ENCODE data around the gene CTSW. TPM values are rescaled to one million over a fixed set of nuclear protein-coding genes. Genes with fewer than 3 reads are reported as not detected.

CTSW gene
- total and polyA plus RNA-seq, 2 of the 4 experiments (the other 2 are of a cell fraction), result 0.07 to 0.18 TPM

- Histone ChIP-seq H3K36me3 (ENCODE audit: control insufficient read depth, insufficient read depth, low read length) (peaks cover 73% of the 10 kb centered on the region), H3K9ac (ENCODE audit: low read depth, low read length) (no peak overlapping the region), H3K4me2 (ENCODE audit: low read depth, low read length) (no peak overlapping the region), H3K27me3 (ENCODE audit: control insufficient read depth, insufficient read depth, low read length) (no peaks in the 10 kb centered on the region), H3K56ac (ENCODE audit: extremely low read depth, insufficient read depth, low read length) (no peak overlapping the region), H3K9me1 (ENCODE audit: insufficient read depth, low read length) (peaks cover 9% of the 10 kb centered on the region; the same call in 1 of the 2 replicates), H2BK15ac (ENCODE audit: low read depth, low read length) (no peak overlapping the region), H3K4me3 (ENCODE audit: insufficient read depth, low read depth, low read length) (no peak overlapping the region), H2BK120ac (ENCODE audit: low read depth, low read length) (no peak overlapping the region), H3K14ac (replicated peaks; ENCODE audit: low read depth, low read length) (no peak overlapping the region), H3K23ac (ENCODE audit: low read depth, low read length) (no peak overlapping the region), H3K27ac (ENCODE audit: insufficient read depth, low read length) (no peak overlapping the region), H2BK20ac (ENCODE audit: low read depth, low read length) (no peak overlapping the region), H2BK5ac (ENCODE audit: low read depth, low read length, poor library complexity, severe bottlenecking) (no peak overlapping the region), H4K91ac (ENCODE audit: insufficient read depth, low read depth, low read length) (no peak overlapping the region), H2AK5ac (ENCODE audit: low read depth, low read length) (no peak overlapping the region), H3K79me1 (ENCODE audit: low read depth in 1 of 2, low read length in 2 of 2) (peaks cover 14 to 79% of the 10 kb centered on the region in 2 experiments), H3K4me1 (ENCODE audit: control insufficient read depth, insufficient read depth, low read length) (peaks cover 7% of the 10 kb centered on the region), H4K8ac (ENCODE audit: low read depth in 2 of 2, low read length in 2 of 2) (peak overlapping the region in 1 of 2 experiments; percentile 10; a peak in 1 of 4 replicates), H3K4ac (ENCODE audit: low read depth, low read length) (no peak overlapping the region), H4K5ac (ENCODE audit: low read depth, low read length) (no peak overlapping the region), H4K20me1 (ENCODE audit: insufficient read depth, low read length) (peaks cover 46% of the 10 kb centered on the region), H3K9me3 (ENCODE audit: control insufficient read depth, insufficient read depth, low read length) (no peaks in the 10 kb centered on the region), H2AK9ac (replicated peaks; ENCODE audit: low read depth, low read length, poor library complexity) (no peak overlapping the region), H3K18ac (ENCODE audit: low read depth, low read length) (no peak overlapping the region), H2AFZ (replicated peaks; ENCODE audit: low read length, poor library complexity) (no peak overlapping the region)
- ChIA-PET CTCF (no interaction called here), POLR2A (ENCODE audit: unreplicated experiment) (interaction anchor here (1.6 kb wide), 1 partner anchor 8 kb away, joined by 5 read pairs; no protein-coding TSS in a partner anchor)
- intact Hi-C loops (cut with micrococcal nuclease) (no loop called here), in situ Hi-C loops (cut with MboI; ENCODE audit: low sequenced_read_pairs) (no loop called here), dilution Hi-C loops (cut with HindIII; ENCODE audit: low sequenced_read_pairs, unreplicated experiment) (no loop called here)
- WGBS, 2 experiments (ENCODE audit: extremely low coverage in 2 of 2, insufficient read length in 1 of 2), result 93% methylated on average over 5 of the region's 12 CpGs; no CpG with 5 or more reads in 1 of the 2 experiments
- TF ChIP-seq RFX5 (IDR thresholded peaks at IDR 0.05; ENCODE audit: low read depth, low read length) (no peak), RCOR1 (IDR thresholded peaks at IDR 0.05; ENCODE audit: insufficient replicate concordance, low read length) (no peak), RAD21 (IDR thresholded peaks at IDR 0.05; ENCODE audit: low read length) (no peak), BHLHE40 (IDR thresholded peaks at IDR 0.05; ENCODE audit: low read depth, low read length) (no peak), MAZ (IDR thresholded peaks at IDR 0.05; ENCODE audit: borderline replicate concordance, low read depth, low read length) (no peak), MXI1 (IDR thresholded peaks at IDR 0.05; ENCODE audit: borderline replicate concordance, low read depth, low read length) (no peak), SMC3 (IDR thresholded peaks at IDR 0.05; ENCODE audit: low read depth, low read length) (no peak), FOS (IDR thresholded peaks at IDR 0.05; ENCODE audit: low read depth, low read length) (no peak)
- TF ChIP-seq, protein P1, sequence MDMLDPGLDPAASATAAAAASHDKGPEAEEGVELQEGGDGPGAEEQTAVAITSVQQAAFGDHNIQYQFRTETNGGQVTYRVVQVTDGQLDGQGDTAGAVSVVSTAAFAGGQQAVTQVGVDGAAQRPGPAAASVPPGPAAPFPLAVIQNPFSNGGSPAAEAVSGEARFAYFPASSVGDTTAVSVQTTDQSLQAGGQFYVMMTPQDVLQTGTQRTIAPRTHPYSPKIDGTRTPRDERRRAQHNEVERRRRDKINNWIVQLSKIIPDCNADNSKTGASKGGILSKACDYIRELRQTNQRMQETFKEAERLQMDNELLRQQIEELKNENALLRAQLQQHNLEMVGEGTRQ (IDR thresholded peaks at IDR 0.05; ENCODE audit: low read depth, low read length), result no peak
- TF ChIP-seq, protein P2, sequence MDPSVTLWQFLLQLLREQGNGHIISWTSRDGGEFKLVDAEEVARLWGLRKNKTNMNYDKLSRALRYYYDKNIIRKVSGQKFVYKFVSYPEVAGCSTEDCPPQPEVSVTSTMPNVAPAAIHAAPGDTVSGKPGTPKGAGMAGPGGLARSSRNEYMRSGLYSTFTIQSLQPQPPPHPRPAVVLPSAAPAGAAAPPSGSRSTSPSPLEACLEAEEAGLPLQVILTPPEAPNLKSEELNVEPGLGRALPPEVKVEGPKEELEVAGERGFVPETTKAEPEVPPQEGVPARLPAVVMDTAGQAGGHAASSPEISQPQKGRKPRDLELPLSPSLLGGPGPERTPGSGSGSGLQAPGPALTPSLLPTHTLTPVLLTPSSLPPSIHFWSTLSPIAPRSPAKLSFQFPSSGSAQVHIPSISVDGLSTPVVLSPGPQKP (IDR thresholded peaks at IDR 0.05; ENCODE audit: borderline replicate concordance, low read depth, low read length), result no peak
- ATAC-seq (ENCODE audit: low read depth), result no peak
- DNase-seq, result no peak
- no TSS peak for BruUV-seq (replicated peaks)
These were observed 15.5 kb upstream of the CTSW start for GRCh38 chr11:65863889-65864705.

All from IMR-90 (cell line).